BLaER1 (cell line): ENCODE data around the gene MSANTD2.

Experiments used
- H3K27ac ChIP-seq: shearing (Covaris generic); formaldehyde crosslinking; 2 replicates; pipeline ENCODE4 v1.8.1; 2022
- H3K27me3 ChIP-seq: shearing (Covaris generic); formaldehyde crosslinking; 2 replicates; pipeline ENCODE4 v1.8.1; 2022
- H3K36me3 ChIP-seq: shearing (Covaris generic); formaldehyde crosslinking; 2 replicates; pipeline ENCODE4 v1.8.1; 2022
- H3K4me1 ChIP-seq: shearing (Covaris generic); formaldehyde crosslinking; 2 replicates; pipeline ENCODE4 v1.8.1; 2022
- H3K4me2 ChIP-seq: shearing (Covaris generic); formaldehyde crosslinking; 2 replicates; pipeline ENCODE4 v1.8.1; 2022
- H3K4me3 ChIP-seq: shearing (Covaris generic); formaldehyde crosslinking; 2 replicates; pipeline ENCODE4 v1.8.1; 2022
- H3K9ac ChIP-seq: shearing (Covaris generic); formaldehyde crosslinking; 2 replicates; pipeline ENCODE4 v1.8.1; 2022
- H3K9me3 ChIP-seq: shearing (Covaris generic); formaldehyde crosslinking; 2 replicates; pipeline ENCODE4 v1.8.1; 2022
- H4K20me1 ChIP-seq: shearing (Covaris generic); formaldehyde crosslinking; 2 replicates; pipeline ENCODE4 v1.8.1; 2022
- Cebpa-rat ChIP-seq: shearing (Covaris generic); IDR thresholded peaks from 2 replicates; pipeline ENCODE4 v1.8.1; 2022

Gene MSANTD2

DNA sequence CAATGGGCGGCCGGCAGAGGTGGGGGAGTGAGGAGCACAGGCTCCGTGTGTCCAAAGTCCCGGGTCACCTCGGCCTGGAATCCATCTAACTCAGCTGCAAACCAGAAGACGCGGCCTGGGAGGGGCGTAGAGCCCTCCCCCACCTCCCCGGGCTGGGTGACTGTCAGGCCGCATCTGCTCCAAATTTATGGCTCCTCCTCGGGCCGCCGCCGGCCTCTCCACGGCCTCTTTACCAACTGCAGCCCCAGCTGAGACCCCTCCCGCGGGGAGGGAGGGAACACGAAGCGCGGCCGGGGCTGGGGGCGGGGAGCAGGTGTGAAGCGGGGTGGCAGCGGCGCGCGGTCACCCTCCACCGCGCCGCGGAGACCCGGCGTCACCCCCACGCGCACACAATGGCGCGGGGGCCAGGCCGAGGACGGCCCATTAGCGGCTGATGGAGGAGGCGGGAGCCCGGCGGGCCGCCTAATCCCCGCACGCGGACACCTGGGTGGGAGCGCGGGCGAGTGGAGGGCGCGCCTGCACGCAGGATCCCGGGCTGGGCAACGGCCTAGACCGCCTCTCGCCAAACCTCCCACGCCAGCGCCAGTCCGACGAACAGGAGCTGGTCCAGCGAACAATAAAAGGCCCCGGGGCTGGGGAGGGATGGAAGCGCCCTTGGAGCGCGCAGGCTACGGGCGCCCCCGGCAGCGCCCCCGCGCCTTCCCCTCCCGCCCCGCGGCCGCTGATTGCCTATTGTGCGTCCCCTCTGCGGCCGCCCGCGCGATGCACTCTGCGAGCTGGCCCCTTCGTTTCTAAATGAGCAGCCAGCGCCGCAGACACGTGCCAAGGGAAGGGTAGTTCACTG is 39.1 kb upstream of the MSANTD2 start:
- H3K9ac ChIP-seq: no peak overlapping the region
- peaks cover 73% of the 10 kb centered on the region for H3K27me3 ChIP-seq
- H3K4me2 ChIP-seq: peak overlapping the region; percentile 50

DNA sequence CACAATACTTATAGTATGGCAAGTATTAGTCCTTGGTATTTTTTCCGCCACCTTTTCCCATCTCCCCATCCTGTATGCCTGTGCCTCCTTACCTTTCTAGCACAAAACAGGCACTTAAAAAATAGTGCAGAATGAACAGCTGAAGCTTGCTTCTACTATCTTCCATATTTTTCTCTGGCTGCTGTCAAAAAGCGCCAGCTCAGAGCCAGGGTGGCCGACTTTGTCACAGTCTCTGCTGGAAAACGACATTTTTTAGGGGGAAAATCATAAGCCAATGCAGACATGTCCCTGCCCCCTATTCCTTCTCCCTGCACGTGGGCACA is 38.6 kb upstream of the MSANTD2 start:
- Histone ChIP-seq H3K27ac (no peak overlapping the region), H4K20me1 (peaks cover 36% of the 10 kb centered on the region; the same call in 1 of the 2 replicates), H3K4me1 (0 out of 2 replicates have a peak, but pooled peaks cover 15% of the 10 kb centered on the region), H3K36me3 (no peaks in the 10 kb centered on the region), H3K9me3 (no peaks in the 10 kb centered on the region; the same call in 1 of the 2 replicates), H3K4me2 (peak overlapping the region; percentile 50; the same call in 1 of the 2 replicates), H3K9ac (no peak overlapping the region), H3K4me3 (no peak overlapping the region), H3K27me3 (peaks cover 67% of the 10 kb centered on the region)
- TF ChIP-seq Cebpa-rat: no peak

More for the DNA sequence above, 39.1 kb upstream of the MSANTD2 start:
- no peaks in the 10 kb centered on the region; the same call in 1 of the 2 replicates for H3K9me3 ChIP-seq
- no peak overlapping the region for H3K27ac ChIP-seq
- H4K20me1 ChIP-seq: peaks cover 36% of the 10 kb centered on the region; the same call in 1 of the 2 replicates
- no peaks in the 10 kb centered on the region for H3K36me3 ChIP-seq
- H3K4me3 ChIP-seq: peak overlapping the region; percentile 23
- no peak for TF ChIP-seq Cebpa-rat
- 0 out of 2 replicates have a peak, but pooled peaks cover 15% of the 10 kb centered on the region for H3K4me1 ChIP-seq

DNA sequence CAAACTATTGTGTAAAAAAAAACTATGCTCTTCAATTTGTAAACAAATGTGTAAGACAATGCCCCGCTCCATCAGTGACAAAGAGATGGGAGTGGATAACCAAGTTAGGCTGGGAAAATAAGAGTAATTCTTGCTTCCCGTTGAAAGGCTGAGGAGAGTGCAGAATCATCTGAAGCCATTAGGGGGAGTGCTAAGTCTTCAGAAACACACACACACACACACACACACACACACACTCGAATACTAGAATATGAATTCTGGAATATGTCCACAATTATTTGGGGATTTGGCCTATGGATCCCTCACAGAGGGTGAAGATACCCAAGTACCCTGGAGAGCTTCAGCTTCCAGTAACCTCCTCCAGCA is 37.3 kb upstream of the MSANTD2 start:
- Histone ChIP-seq H3K4me1 (0 out of 2 replicates have a peak, but pooled peaks cover 15% of the 10 kb centered on the region), H3K27me3 (peaks cover 54% of the 10 kb centered on the region), H3K36me3 (no peaks in the 10 kb centered on the region), H3K27ac (no peak overlapping the region), H3K9me3 (no peaks in the 10 kb centered on the region; the same call in 1 of the 2 replicates), H3K4me3 (no peak overlapping the region), H3K4me2 (no peak overlapping the region; the same call in 1 of the 2 replicates), H4K20me1 (peaks cover 29% of the 10 kb centered on the region; the same call in 1 of the 2 replicates), H3K9ac (no peak overlapping the region)
- TF ChIP-seq Cebpa-rat: no peak

DNA sequence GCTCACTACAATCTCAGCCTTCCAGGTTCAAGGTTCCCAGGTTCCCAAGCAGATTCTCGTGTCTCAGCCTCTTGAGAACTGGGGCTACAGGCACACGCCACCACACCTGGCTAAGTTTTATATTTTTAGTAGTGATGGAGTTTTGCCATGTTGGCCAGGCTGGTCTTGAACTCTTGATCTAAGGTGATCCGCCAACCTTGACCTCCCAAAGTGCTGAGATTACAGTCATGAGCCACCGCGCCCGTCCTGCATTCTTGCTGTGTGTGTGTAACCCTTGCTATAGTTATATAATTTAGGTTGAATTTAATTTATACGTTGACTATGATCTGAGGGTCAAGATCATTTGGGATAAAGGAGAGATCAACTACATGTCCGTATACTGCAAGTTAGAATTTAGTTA is 35.7 kb upstream of the MSANTD2 start:
- H3K9me3 ChIP-seq: no peaks in the 10 kb centered on the region; the same call in 1 of the 2 replicates
- H3K4me3 ChIP-seq: no peak overlapping the region
- H3K9ac ChIP-seq: no peak overlapping the region
- no peak overlapping the region for H3K27ac ChIP-seq
- peaks cover 39% of the 10 kb centered on the region for H3K27me3 ChIP-seq
- H3K36me3 ChIP-seq: no peaks in the 10 kb centered on the region
- no peak for TF ChIP-seq Cebpa-rat
- H3K4me1 ChIP-seq: peaks cover 15% of the 10 kb centered on the region; the same call in 1 of the 2 replicates
- peaks cover 29% of the 10 kb centered on the region; the same call in 1 of the 2 replicates for H4K20me1 ChIP-seq
- peak overlapping the region; percentile 61 for H3K4me2 ChIP-seq

DNA sequence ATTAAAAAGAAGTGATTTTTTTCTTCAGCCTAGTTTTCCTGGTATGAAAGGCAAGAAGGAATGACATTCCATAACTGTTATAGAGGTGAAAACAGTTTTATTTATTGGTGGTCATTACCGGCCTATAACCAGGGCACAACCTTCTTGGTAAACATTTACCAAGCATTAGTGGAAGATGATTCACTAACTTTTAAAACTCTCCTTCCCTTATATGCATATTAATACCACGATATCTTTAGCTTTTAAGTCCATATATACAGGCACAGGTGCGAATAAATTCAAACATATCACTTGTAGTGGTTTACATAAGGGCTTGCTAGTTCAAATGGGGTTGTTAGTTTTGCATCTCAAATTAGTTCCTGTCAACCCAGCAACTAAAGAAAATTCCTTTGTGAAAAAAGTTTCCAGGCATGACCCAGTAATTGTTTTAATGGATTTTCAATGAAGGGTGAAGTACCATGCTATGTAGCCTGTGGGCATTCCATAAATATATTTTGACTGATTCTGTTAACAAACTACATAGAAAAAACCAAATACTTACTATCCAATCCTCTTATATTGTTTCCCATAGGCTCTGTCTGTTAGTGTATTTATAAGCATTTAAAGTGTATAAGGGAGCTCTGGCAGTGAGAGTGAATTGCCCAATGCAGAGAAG is 34.4 kb upstream of the MSANTD2 start:
- TF ChIP-seq Cebpa-rat: no peak
- Histone ChIP-seq H3K27me3 (peaks cover 26% of the 10 kb centered on the region), H3K27ac (no peak overlapping the region), H3K9ac (no peak overlapping the region), H3K4me1 (peaks cover 15% of the 10 kb centered on the region; the same call in 1 of the 2 replicates), H3K36me3 (no peaks in the 10 kb centered on the region), H3K4me2 (no peak overlapping the region), H3K4me3 (no peak overlapping the region), H3K9me3 (no peaks in the 10 kb centered on the region), H4K20me1 (peaks cover 20% of the 10 kb centered on the region; the same call in 1 of the 2 replicates)

DNA sequence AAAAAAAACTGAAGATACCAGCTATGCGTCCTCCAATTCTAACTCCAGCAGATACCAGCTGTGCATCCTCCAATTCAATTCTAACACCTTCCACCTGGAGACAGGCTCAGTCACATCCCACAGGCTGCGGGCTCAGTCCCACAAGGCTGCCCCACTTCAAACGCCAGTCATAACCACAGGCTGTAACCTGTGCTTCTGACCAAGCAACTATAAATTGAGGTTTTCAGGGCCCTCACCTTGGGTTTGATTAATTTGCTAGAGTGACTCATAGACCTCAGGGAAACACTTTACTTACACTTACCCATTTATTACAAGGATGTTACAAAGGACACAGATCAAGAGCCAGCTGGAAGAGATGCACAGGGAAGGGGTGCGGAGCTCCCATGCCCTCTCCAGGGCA is 32.4 kb upstream of the MSANTD2 start:
- Histone ChIP-seq H3K4me2 (no peak overlapping the region), H3K4me3 (no peak overlapping the region), H3K27me3 (peaks cover 5% of the 10 kb centered on the region), H3K9ac (no peak overlapping the region), H3K27ac (no peak overlapping the region), H3K9me3 (no peaks in the 10 kb centered on the region), H4K20me1 (no peaks in the 10 kb centered on the region), H3K4me1 (peaks cover 8% of the 10 kb centered on the region; the same call in 1 of the 2 replicates), H3K36me3 (no peaks in the 10 kb centered on the region)
- TF ChIP-seq Cebpa-rat: no peak

DNA sequence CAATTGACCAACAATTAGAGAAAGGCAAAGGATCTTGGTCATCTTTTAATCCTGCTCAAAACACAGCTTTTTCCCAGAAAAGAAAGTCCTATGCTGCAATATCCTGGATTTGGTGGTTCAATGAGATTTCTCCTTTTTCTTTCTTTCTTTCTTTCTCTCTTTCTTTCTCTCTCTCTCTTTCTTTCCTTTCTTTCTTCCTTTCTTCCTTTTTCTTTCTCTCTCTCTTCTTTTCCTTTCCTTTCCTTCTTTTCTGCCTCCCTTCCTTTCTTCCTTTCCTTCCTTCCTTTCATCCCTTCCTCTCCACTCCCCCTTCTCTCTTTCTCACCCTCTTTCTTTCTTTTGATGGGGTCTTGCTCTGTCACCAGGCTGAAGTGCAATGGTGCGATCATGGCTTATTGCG is 31.7 kb upstream of the MSANTD2 start:
- no peaks in the 10 kb centered on the region for H3K27me3 ChIP-seq
- H3K36me3 ChIP-seq: no peaks in the 10 kb centered on the region

DNA sequence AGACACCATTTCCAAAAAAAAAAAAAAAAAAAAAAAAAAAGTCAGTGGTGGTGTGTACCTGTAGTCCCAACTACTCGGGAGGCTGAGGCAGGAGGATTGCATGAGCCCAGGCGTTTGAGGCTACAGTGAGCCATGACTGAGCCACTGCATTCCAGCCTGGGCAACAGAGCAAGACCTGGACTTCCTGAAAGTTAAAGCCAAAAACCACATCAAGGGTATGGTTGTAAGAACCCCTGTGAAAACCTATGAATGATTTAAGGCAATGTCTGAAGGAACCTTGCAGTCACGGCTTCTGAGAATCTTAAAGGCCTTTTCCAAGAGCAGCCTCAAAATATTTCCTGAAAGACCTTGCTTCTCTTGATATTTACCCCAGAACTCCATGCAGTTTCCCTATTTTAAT is 30.5 kb upstream of the MSANTD2 start:
- no peaks in the 10 kb centered on the region for H4K20me1 ChIP-seq
- TF ChIP-seq Cebpa-rat: no peak
- no peaks in the 10 kb centered on the region for H3K27me3 ChIP-seq
- H3K4me1 ChIP-seq: no peaks in the 10 kb centered on the region; the same call in 1 of the 2 replicates
- H3K9me3 ChIP-seq: no peaks in the 10 kb centered on the region
- no peak overlapping the region for H3K9ac ChIP-seq
- H3K4me3 ChIP-seq: no peak overlapping the region
- no peak overlapping the region for H3K27ac ChIP-seq
- peak overlapping the region; percentile 29; the same call in 1 of the 2 replicates for H3K4me2 ChIP-seq
- H3K36me3 ChIP-seq: no peaks in the 10 kb centered on the region

More for the DNA sequence above, 31.7 kb upstream of the MSANTD2 start:
- peaks cover 8% of the 10 kb centered on the region; the same call in 1 of the 2 replicates for H3K4me1 ChIP-seq
- no peak for TF ChIP-seq Cebpa-rat
- H3K9ac ChIP-seq: no peak overlapping the region
- no peak overlapping the region for H3K4me2 ChIP-seq
- no peak overlapping the region for H3K4me3 ChIP-seq
- no peaks in the 10 kb centered on the region for H4K20me1 ChIP-seq
- no peaks in the 10 kb centered on the region for H3K9me3 ChIP-seq
- H3K27ac ChIP-seq: no peak overlapping the region

DNA sequence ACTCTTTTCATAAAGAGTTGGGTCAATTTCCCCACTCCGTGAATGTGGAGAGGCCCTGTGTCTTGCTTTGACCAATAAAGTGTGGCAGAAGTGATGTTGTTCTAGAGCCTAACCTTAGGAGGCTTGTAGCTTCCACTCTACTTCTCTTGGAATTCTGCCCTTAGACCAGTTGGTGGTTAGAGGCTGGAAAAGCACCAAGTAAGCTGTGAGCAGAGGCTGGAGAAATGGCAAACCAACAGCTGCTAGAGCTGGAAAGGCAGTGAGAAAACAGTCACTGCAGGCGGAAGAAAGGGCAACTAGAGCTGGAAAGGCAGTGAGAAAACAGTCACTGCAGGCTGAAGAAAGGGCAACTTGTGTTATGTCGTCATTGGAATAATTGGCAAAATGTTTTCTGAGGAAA is 29.8 kb upstream of the MSANTD2 start:
- H3K27ac ChIP-seq: no peak overlapping the region
- H3K36me3 ChIP-seq: no peaks in the 10 kb centered on the region
- no peak overlapping the region for H3K4me2 ChIP-seq
- no peak overlapping the region for H3K4me3 ChIP-seq
- no peaks in the 10 kb centered on the region for H3K9me3 ChIP-seq
- no peak for TF ChIP-seq Cebpa-rat
- no peak overlapping the region for H3K9ac ChIP-seq
- no peaks in the 10 kb centered on the region for H3K27me3 ChIP-seq
- no peaks in the 10 kb centered on the region for H4K20me1 ChIP-seq
- H3K4me1 ChIP-seq: no peaks in the 10 kb centered on the region; the same call in 1 of the 2 replicates

DNA sequence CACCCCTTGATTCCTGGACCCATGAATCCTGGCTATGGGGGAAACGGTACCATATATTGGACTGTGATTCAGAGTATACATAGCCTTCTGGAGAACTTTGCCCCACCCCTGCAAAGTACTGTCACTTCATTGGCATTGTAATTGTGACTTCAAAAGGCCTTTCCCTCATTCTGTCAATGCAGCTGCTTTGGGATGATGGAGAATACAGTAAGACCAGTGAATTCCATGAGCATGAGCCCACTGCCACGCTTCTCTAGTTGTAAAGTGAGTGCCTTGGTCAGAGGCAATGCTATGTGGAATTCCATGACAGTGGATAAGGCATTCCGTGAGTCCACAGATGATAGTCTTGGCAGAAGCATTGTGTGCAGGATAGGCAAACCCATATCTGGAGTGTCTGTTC is 25.7 kb upstream of the MSANTD2 start:
- Histone ChIP-seq H3K4me2 (no peak overlapping the region), H3K27ac (no peak overlapping the region), H3K36me3 (no peaks in the 10 kb centered on the region), H3K9me3 (0 out of 2 replicates have a peak, but pooled peaks cover 2% of the 10 kb centered on the region), H3K9ac (no peak overlapping the region), H3K4me1 (no peaks in the 10 kb centered on the region; the same call in 1 of the 2 replicates), H3K27me3 (no peaks in the 10 kb centered on the region), H3K4me3 (no peak overlapping the region), H4K20me1 (no peaks in the 10 kb centered on the region)
- no peak for TF ChIP-seq Cebpa-rat
